ENCODE data around the gene CCNYL1. TPM values are rescaled to one million over a fixed set of nuclear protein-coding genes. Genes with fewer than 3 reads are reported as not detected.
A peak's percentile ranks its signal among the peaks of the same experiment; 100 is the strongest.

CCNYL1 gene
- total RNA-seq, 3 donors from 2014 or later (not counting 1 experiment from before 2014, with no cell fraction given): 7.9 to 11.7 (median 10.2) TPM

- H3K9me3 ChIP-seq (ENCODE audit: control insufficient read depth, insufficient read depth, low read length): no peaks in the 10 kb centered on the region
- intact Hi-C loops (cut with micrococcal nuclease): no loop called here
- Mint-ChIP-seq H3K27ac (no peak overlapping the region), H3K27me3 (ENCODE audit: low read depth in 2 of 2) (peaks cover 8 to 9% of the 10 kb centered on the region in 2 donors), H3K4me3 (no peak overlapping the region), H3K36me3 (no peaks in the 10 kb centered on the region), H3K4me1 (peaks cover 0 to 4% of the 10 kb centered on the region in 2 donors), H3K9me3 (no peaks in the 10 kb centered on the region)
- ATAC-seq (peak in 1 of 3 donors; percentile 32), DNase-seq (no peak)
- WGBS (ENCODE audit: insufficient coverage): 69% methylated on average over 4 of the region's 6 CpGs
- no peak overlapping the region for H3K27ac ChIP-seq (ENCODE audit: low read length)
- H3K36me3 ChIP-seq (ENCODE audit: control insufficient read depth, insufficient read depth, low read length): no peaks in the 10 kb centered on the region
- H3K4me3 ChIP-seq (ENCODE audit: low read length): no peak overlapping the region
- H3K27me3 ChIP-seq (ENCODE audit: control insufficient read depth, insufficient read depth, low read length): no peaks in the 10 kb centered on the region
- no peak for TF ChIP-seq CTCF (IDR thresholded peaks at IDR 0.05)
- no peaks in the 10 kb centered on the region for H3K4me1 ChIP-seq (ENCODE audit: control insufficient read depth, insufficient read depth, low read length)
These were observed 80.9 kb downstream of the CCNYL1 start for GRCh38 chr2:207792244-207792785.

- Mint-ChIP-seq H3K27ac (no peak overlapping the region), H3K4me1 (no peaks in the 10 kb centered on the region), H3K9me3 (no peaks in the 10 kb centered on the region), H3K27me3 (ENCODE audit: low read depth in 2 of 2) (peaks cover 0 to 2% of the 10 kb centered on the region in 2 donors), H3K36me3 (no peaks in the 10 kb centered on the region), H3K4me3 (no peak overlapping the region)
- Histone ChIP-seq H3K9me3 (ENCODE audit: control insufficient read depth, insufficient read depth, low read length) (no peaks in the 10 kb centered on the region), H3K36me3 (ENCODE audit: control insufficient read depth, insufficient read depth, low read length) (no peaks in the 10 kb centered on the region), H3K27me3 (ENCODE audit: control insufficient read depth, insufficient read depth, low read length) (no peaks in the 10 kb centered on the region), H3K27ac (ENCODE audit: low read length) (no peak overlapping the region), H3K4me1 (ENCODE audit: control insufficient read depth, insufficient read depth, low read length) (no peaks in the 10 kb centered on the region), H3K4me3 (ENCODE audit: low read length) (no peak overlapping the region)
- 88% methylated on average over 8 of the region's 8 CpGs for WGBS (ENCODE audit: insufficient coverage)
- intact Hi-C loops (cut with micrococcal nuclease): no loop called here
- TF ChIP-seq CTCF (IDR thresholded peaks at IDR 0.05): no peak
- DNase-seq (no peak), ATAC-seq (no peak)
These were observed 85.3 kb downstream of the CCNYL1 start for GRCh38 chr2:207796585-207797350.

- WGBS (ENCODE audit: insufficient coverage): 39% methylated on average over 1 of the region's 3 CpGs
- Mint-ChIP-seq H3K9me3 (no peaks in the 10 kb centered on the region), H3K27ac (no peak overlapping the region), H3K36me3 (no peaks in the 10 kb centered on the region), H3K27me3 (ENCODE audit: low read depth in 2 of 2) (no peaks in the 10 kb centered on the region), H3K4me1 (no peaks in the 10 kb centered on the region), H3K4me3 (no peak overlapping the region)
- intact Hi-C loops (cut with micrococcal nuclease): no loop called here
- no peaks in the 10 kb centered on the region for H3K36me3 ChIP-seq (ENCODE audit: control insufficient read depth, insufficient read depth, low read length)
- no peak overlapping the region for H3K4me3 ChIP-seq (ENCODE audit: low read length)
- no peak for ATAC-seq
- H3K27me3 ChIP-seq (ENCODE audit: control insufficient read depth, insufficient read depth, low read length): no peaks in the 10 kb centered on the region
- no peak overlapping the region for H3K27ac ChIP-seq (ENCODE audit: low read length)
- no peaks in the 10 kb centered on the region for H3K4me1 ChIP-seq (ENCODE audit: control insufficient read depth, insufficient read depth, low read length)
- TF ChIP-seq CTCF (IDR thresholded peaks at IDR 0.05): no peak
- no peaks in the 10 kb centered on the region for H3K9me3 ChIP-seq (ENCODE audit: control insufficient read depth, insufficient read depth, low read length)
- no peak for DNase-seq
These were observed 89.8 kb downstream of the CCNYL1 start for GRCh38 chr2:207801259-207801658.

All from natural killer cell (primary cell).